Smooth muscle cell (in vitro differentiated cells): ENCODE measurements around the gene MEIS2. TPM values are rescaled to one million over a fixed set of nuclear protein-coding genes. Genes with fewer than 3 reads are reported as not detected.

Experiments used
- DNase-seq: peaks from one replicate; lab custom pipeline; 2025; ENCODE audit not compliant: unreplicated experiment; lab: John Stamatoyannopoulos, UW
- H2AFZ ChIP-seq: fragments of 200-600 bp; sonication (generic); 2 replicates; pipeline ENCODE4 v1.6.0; 2016; ENCODE audit warnings: antibody characterized with exemption, low read depth, mild to moderate bottlenecking
- H3F3A ChIP-seq: fragments of 200-600 bp; sonication (generic); 2 replicates; pipeline ENCODE4 v1.6.0; 2017; ENCODE audit warnings: antibody characterized with exemption, low read depth
- H3K27ac ChIP-seq: fragments of 200-600 bp; sonication (generic); 2 replicates; pipeline ENCODE4 v1.5.1; 2016; ENCODE audit warnings: low read depth, mild to moderate bottlenecking
- H3K27me3 ChIP-seq: fragments of 200-600 bp; sonication (generic); 2 replicates; pipeline ENCODE4 v1.6.1; 2016; ENCODE audit warnings: low read depth, mild to moderate bottlenecking
- H3K36me3 ChIP-seq: fragments of 200-600 bp; sonication (generic); 2 replicates; pipeline ENCODE4 v1.5.1; 2016; ENCODE audit warnings: low read depth
- H3K4me1 ChIP-seq: fragments of 200-600 bp; sonication (generic); 2 replicates; pipeline ENCODE4 v1.5.1; 2016; ENCODE audit warnings: low read depth
- H3K4me2 ChIP-seq: fragments of 200-600 bp; sonication (generic); 2 replicates; pipeline ENCODE4 v1.6.0; 2016; ENCODE audit warnings: mild to moderate bottlenecking
- H3K4me3 ChIP-seq: fragments of 200-600 bp; sonication (generic); 2 replicates; pipeline ENCODE4 v1.5.1; 2016; ENCODE audit warnings: mild to moderate bottlenecking
- H3K79me2 ChIP-seq: fragments of 200-600 bp; sonication (generic); 2 replicates; pipeline ENCODE4 v1.6.0; 2016; ENCODE audit warnings: low read depth, mild to moderate bottlenecking
- H3K9ac ChIP-seq: fragments of 200-600 bp; sonication (generic); 2 replicates; pipeline ENCODE4 v1.6.0; 2016; ENCODE audit warnings: low read depth
- H3K9me3 ChIP-seq: fragments of 200-600 bp; sonication (generic); replicated peaks from 2 replicates; pipeline ENCODE4 v1.5.1; 2016; ENCODE audit warnings: low read depth
- H4K20me1 ChIP-seq: fragments of 200-600 bp; sonication (generic); 2 replicates; pipeline ENCODE4 v1.6.0; 2016; ENCODE audit warnings: low read depth
- whole genome bisulfite sequencing: methylation state at CpG from one replicate; pipeline ENCODE4 v1.1.7; 2016; ENCODE audit warnings: low lambda C conversion rate; 5-methylcytosine and 5-hydroxymethylcytosine counted together
- polyA plus RNA-seq: library from polyadenylated mRNA; unstranded; fragments of >200 nt; fragmentation: Nextera tagmentation; extraction: Ambion mirVana; gene quantifications from 2 replicates; pipeline ENCODE4 v1.2.1, GENCODE V29; 2016
- total RNA-seq: library from RNA; depleted of rRNA; stranded (reverse); fragments of >200 nt; gene quantifications from 2 replicates; pipeline ENCODE4 v1.2.3, GENCODE V29; 2014
- TF ChIP-seq, protein P1 (sequence below): fragments of 200-600 bp; sonication (generic); IDR thresholded peaks from 2 replicates; pipeline ENCODE4 v1.5.1; 2017; ENCODE audit warnings: borderline replicate concordance, mild to moderate bottlenecking, antibody characterized with exemption; ENCODE audit not compliant: insufficient read depth, poor library complexity, severe bottlenecking

MEIS2 gene
- total and polyA plus RNA-seq, 2 experiments from 2014 or later, result 13.0 to 33.4 TPM

DNA sequence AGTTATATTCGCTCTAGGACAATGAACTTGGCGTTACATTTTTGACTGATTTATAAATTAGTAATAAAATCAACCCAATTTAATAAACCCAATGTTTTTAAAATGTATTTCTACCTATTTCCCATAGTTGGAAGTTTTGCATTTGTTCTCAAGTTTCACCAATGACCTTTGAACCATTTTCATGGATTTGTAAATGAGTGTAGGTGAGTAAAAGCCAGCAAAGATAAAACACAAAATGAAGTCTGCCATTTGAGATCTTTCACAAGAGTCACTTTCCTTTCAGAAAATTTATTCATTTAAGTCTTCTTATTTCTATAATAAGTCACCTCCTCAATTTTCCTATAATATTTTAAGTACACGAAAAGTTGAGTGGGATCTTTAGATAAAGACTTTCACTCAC is 92.1 kb downstream of the MEIS2 start:
- Histone ChIP-seq H3K79me2 (peaks cover 14% of the 10 kb centered on the region), H3K4me2 (no peak overlapping the region)

DNA sequence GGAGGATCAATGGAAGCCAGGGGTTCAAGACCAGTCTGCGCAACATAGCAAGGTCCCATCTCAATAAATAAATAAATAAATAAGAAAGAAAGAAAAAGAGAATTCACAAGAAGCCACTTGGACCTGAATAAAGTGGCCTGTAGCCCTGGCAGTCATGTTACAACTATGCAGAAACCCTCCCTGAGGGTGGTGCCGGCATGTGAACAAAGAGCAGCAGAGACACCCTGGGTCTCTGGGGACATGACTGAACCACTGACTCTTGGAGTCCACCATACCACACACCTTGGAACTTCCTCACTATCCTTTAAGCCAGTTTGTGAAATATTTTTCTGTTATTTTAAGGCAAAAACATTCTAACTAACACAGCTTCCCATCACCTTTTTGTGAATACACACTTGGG is 93.0 kb downstream of the MEIS2 start:
- Histone ChIP-seq H3K4me1 (peaks cover 6% of the 10 kb centered on the region), H3F3A (no peaks in the 10 kb centered on the region), H3K9me3 (no peaks in the 10 kb centered on the region), H3K27me3 (no peaks in the 10 kb centered on the region), H3K36me3 (no peaks in the 10 kb centered on the region), H3K27ac (no peak overlapping the region), H2AFZ (no peak overlapping the region), H3K9ac (no peak overlapping the region), H3K79me2 (peaks cover 14% of the 10 kb centered on the region), H3K4me3 (no peak overlapping the region), H3K4me2 (no peak overlapping the region), H4K20me1 (no peaks in the 10 kb centered on the region)
- TF ChIP-seq, protein P1, sequence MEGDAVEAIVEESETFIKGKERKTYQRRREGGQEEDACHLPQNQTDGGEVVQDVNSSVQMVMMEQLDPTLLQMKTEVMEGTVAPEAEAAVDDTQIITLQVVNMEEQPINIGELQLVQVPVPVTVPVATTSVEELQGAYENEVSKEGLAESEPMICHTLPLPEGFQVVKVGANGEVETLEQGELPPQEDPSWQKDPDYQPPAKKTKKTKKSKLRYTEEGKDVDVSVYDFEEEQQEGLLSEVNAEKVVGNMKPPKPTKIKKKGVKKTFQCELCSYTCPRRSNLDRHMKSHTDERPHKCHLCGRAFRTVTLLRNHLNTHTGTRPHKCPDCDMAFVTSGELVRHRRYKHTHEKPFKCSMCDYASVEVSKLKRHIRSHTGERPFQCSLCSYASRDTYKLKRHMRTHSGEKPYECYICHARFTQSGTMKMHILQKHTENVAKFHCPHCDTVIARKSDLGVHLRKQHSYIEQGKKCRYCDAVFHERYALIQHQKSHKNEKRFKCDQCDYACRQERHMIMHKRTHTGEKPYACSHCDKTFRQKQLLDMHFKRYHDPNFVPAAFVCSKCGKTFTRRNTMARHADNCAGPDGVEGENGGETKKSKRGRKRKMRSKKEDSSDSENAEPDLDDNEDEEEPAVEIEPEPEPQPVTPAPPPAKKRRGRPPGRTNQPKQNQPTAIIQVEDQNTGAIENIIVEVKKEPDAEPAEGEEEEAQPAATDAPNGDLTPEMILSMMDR, result no peak
- no peak for DNase-seq
- WGBS, result 95% methylated on average over 2 of the region's 2 CpGs

More for the DNA sequence above, 92.1 kb downstream of the MEIS2 start:
- TF ChIP-seq, protein P1, result no peak
- Histone ChIP-seq H4K20me1 (no peaks in the 10 kb centered on the region), H3K9me3 (no peaks in the 10 kb centered on the region), H2AFZ (no peak overlapping the region), H3K4me1 (no peaks in the 10 kb centered on the region), H3K36me3 (no peaks in the 10 kb centered on the region), H3K9ac (no peak overlapping the region), H3K4me3 (no peak overlapping the region), H3K27me3 (no peaks in the 10 kb centered on the region), H3K27ac (no peak overlapping the region), H3F3A (no peaks in the 10 kb centered on the region)
- DNase-seq, result no peak
- WGBS, result over 99% methylated on average over 3 of the region's 3 CpGs

DNA sequence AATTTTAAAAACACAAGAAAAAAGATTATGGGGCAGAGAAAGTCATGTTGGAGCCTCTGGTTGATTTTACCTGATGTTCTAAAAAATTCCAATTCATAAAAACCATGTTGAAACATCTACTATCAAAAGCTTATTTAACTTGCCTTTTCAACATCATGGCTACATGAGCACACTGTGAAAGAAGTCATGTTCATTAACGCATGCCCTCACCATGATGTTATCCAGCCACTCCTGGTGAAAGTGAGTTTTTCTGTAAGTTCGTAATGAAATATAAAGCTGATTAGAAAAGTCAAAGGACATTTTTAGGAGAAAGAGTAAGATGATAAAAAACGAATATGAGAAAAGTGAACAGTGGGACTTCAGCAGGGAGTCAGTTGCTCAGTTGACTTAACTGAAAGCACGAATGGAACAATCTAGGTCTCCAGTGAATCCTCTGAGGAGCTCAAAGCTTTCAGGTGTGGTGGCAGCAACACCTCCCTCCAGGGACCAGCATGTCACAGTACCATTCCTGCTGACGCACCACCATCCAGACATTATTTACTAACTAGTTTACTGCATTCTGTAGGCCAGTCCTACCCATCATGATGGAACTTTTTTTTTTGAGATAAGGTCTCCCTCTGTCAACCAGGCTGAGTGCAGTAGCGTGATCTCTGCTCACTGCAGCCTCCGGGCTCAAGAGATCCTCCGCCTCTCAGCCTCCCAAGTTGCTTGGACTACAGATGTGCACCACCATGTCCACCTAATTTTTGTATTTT is 95.2 kb downstream of the MEIS2 start:
- H3K4me2 ChIP-seq, result no peak overlapping the region
- 84% methylated on average over 8 of the region's 8 CpGs for WGBS
- no peaks in the 10 kb centered on the region for H3K9me3 ChIP-seq
- TF ChIP-seq, protein P1, result no peak
- H3K27ac ChIP-seq, result no peak overlapping the region
- H3K4me1 ChIP-seq, result peaks cover 11% of the 10 kb centered on the region
- no peaks in the 10 kb centered on the region for H3K36me3 ChIP-seq
- no peak overlapping the region for H2AFZ ChIP-seq
- H3K79me2 ChIP-seq, result peaks cover 8% of the 10 kb centered on the region
- no peak overlapping the region for H3K9ac ChIP-seq
- no peak overlapping the region for H3K4me3 ChIP-seq
- H3K27me3 ChIP-seq, result no peaks in the 10 kb centered on the region
- no peak for DNase-seq
- H4K20me1 ChIP-seq, result no peaks in the 10 kb centered on the region
- H3F3A ChIP-seq, result no peaks in the 10 kb centered on the region
